Stimulated activated CD4-positive, alpha-beta T cell treated with anti-CD3 and anti-CD28 coated beads, Interleukin-1b, Interleukin-23, amount 100 ng/mL, for 4 hours (primary cell): ENCODE results near the gene GCKR.

Experiments used
- DNase-seq, 2 donors: peaks; one replicate each; pipeline ENCODE4 v3.0.0-alpha.2; 2020; ENCODE audit warnings: low read depth in 2 of 2

The GCKR gene

GRCh38 chr2:27572439-27572838 lies 75.8 kb downstream of the GCKR start:
- no peak for DNase-seq

- DNase-seq = no peak
Observed at GRCh38 chr2:27572998-27573429, 76.4 kb downstream of the GCKR start.
